Activated CD8-positive, alpha-beta memory T cell treated with anti-CD3 and anti-CD28 coated beads for 4 hours (primary cell): ENCODE measurements around the gene B4GALT6.

ENCODE experiments used
- DNase-seq, 2 donors: peaks; one replicate each; pipeline ENCODE4 v3.0.0-alpha.2; 2020; ENCODE audit warnings: low read depth in 2 of 2

Gene B4GALT6

DNA sequence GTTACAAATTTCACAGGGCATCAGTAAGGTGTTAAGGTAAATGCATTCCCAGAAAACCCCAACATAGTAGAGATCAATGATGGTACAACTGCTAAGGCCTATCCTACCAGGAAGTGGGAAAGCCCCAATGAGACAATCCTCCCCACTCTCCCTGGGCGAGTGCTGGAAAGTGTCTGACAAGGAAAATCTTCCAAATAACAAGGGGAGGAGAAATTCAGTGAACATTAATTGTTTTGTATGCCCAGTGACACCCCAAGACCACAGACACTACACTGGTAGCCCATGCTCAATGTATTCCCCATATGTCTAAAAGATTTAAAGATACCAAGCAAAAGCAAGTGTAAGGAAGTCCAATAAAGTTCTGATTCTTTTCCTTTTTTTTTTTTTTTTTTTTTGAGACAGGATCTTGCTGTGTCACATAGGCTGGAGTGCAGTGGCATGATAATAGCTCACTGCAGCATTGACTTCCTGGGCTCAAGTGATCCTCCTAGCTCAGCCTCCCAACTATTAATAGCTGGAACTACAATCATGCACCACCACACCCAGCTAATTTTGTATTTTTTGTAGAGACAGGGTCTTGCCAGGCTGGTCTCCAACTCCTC lies 24.7 kb downstream of the B4GALT6 start:
- no peak for DNase-seq

DNA sequence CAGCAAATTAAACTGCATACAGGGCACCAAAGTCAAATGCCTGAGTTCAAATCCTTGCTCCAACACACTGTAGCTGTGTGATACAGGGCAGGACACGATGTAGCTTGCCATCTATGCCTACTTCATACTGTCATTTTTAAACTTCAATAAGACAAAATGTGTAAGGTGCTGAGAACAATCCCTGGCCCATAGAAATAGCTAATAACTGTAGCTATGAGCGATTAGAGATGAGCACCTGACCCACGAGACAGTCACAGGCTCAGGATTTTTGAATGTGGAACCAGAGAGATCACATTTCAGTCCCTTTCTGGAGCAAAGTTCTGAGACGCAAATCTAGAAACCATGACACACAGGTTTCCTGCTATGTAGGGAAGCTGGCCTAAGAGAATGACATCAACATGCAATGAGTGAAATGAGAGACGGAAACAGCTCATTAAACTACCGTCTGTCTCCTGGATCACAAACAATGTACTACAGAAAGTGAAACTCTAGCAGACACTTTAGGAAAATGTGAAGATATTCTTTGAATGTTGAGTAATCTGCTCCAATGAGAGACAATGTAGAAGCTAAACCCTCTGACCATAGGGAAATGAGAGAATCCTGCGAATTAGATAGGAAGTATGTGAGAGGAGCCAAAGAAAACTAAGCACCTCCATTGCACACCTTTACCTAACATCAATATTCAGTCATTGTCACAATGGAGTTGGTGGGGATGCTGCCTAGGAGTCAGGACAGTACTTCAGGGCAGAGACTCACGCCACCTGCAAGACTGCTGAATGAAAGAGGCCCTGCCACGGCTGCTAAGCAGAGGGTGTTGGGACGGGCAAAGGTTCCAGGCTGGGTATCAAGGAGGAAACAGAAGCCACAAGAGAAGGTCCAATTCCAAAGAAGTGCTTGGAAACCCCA lies 25.5 kb downstream of the B4GALT6 start:
- DNase-seq: no peak

DNA sequence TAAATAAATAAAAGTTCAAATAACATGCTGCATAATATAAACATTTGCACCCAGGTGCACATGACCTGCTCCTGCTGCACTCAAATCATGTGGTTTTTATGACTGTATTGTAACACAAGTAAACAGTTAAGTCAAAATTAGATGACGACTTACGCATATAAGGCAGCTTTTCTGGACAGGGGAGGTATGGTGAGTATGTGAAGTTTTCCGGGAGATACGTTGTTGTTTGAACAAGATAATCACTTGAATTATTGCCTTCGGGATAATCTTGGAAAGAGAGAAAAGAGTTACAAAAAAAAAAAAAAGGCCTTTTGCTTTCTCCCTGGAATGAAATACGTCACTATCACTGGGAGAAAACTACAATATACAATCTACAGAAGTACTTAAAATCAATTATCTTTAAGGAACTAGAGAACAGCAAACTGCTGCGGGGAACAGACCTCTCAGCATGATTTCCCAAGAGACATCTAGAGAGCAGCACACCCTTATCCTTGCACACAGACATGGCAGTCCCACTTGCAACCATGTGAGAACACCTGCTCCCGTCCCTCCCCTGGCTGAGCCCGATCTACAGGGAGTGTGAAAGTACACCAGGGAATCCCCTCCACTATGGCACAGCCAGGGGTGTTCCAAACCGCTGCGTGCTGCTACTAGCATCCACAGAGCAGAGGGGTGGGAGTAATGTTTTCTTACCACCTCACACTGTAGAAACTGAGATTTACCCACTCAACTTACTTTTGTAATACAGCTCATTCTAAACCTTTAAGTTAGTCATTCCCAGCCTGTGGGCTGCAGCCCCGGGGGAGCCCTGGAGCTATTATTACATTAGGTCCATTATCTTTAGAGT lies 26.3 kb downstream of the B4GALT6 start:
- DNase-seq: no peak

DNA sequence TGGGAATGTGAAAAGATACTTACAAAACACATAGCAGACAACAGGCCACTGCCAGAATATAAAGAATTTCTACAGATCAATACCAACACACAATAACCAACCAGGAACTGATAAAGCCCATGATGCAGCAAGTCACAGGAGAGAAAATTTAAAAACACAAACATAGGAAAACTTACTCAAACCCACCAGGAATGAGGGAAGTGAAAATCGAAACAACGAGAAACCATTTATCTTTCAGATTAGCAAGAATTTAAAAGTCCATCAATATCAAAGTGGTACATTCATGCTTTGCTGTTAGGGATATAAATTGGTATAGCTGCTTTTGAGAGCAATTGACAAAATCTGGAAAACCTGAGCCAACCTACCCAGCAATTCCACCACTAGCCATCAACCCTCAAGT lies 27.6 kb downstream of the B4GALT6 start:
- DNase-seq: no peak

DNA sequence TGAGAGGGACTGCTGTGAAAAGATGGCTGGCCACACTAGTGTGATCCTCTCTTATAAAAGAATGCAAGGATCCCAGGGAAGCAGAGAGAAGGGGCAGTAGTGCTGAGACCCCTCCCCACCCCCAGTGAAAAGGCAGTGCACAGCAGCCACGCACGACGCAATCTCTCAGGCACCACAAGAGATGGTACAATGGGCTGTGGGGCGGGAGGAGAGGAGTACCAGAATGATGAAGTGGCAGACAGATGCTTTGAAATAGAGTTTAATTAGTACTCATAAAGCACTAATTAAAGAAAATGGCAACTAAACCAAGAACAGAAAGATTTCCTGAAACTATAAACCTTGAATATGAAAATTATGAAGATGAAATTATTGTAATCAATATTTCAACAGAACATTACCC lies 29.0 kb downstream of the B4GALT6 start:
- DNase-seq: no peak

DNA sequence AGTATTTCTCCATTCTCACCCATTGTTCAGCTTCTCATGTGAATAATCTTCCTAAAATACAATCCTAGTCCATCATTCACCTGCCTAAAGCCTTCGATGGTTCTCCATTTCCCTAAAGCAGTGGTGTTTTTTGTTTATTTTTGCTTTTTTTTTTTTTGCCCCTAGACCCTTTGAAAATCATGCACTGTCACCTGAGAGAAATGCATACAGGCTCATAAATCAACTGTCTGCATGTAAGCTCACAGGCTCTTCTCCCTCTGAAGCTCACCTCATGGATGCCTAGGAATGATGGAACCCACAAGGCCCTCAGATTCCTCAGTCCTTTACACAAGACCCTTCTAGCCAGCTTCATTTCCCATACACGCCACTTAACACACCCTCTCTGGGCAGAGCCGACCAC lies 31.5 kb downstream of the B4GALT6 start:
- no peak for DNase-seq

DNA sequence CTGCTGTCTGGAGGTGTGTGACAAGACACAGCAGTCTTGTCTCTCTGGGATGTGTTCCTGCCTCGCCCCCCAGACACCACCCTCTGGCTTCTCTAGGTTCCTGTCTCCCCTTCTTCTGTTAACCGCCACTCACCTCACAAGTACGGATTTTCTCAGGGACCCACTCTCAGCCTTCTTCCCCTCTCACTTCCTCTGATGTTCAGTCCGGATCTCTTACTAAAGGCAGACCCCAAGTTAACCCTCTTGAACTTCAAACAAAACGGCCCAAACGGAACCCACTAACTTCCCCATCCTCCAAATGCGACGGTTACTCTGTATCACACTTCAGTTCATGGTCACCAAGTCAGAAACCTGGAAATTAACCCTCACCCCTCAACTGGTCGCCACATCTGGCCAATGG lies 32.0 kb downstream of the B4GALT6 start:
- no peak for DNase-seq

DNA sequence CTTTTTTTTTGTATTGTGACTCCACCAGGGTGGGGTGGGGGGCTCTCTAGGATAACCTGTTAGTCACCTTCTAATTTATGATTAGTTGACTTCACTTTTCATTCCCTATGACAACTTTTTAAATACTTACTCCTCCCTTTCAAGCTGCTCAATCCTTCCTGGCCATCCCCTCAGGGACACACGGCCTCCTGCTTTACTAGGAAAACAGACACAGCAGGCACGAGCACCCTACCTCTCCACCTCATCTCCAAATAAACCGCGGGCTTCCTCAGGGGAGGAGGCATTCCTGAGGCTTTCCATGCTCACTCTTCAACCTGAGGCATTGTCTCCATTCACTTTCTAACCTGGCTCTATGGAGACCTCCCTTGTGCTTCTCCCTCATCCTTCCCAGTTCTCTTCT lies 33.0 kb downstream of the B4GALT6 start:
- no peak for DNase-seq

DNA sequence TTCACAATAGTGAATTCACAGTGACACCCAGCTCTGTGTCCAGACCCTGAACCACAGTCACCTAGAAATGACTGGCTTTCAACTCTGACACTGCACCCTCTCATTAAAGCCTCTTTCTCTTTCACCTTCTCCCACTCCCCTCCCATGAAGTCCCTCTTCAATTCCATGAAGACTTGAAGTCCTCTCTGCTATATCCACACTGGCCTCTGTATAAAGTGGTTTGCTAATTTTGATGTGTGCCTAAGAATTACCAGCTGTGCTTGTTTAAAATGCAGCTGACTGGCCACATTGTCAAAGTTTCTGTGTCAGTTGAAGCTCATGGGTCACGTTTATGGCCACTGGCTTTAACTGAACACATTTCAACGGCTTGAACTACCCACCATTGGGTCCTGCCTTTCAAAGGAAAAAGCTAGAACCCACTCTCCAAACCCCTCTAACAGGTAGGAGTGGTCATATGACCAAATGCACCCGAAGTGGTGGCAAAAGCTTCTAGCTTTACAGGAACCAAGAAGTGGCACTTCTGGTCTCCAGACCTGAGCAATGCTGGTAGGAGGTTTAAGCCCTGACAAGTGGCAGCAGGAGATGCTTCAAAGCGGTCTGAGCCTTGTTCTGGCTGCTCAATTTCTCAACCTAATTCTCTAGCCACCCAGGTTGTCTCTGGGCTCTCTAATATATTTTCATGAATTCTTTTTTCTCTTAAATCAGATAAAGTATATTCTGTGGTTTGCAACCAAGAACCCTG lies 34.2 kb downstream of the B4GALT6 start:
- DNase-seq: no peak

DNA sequence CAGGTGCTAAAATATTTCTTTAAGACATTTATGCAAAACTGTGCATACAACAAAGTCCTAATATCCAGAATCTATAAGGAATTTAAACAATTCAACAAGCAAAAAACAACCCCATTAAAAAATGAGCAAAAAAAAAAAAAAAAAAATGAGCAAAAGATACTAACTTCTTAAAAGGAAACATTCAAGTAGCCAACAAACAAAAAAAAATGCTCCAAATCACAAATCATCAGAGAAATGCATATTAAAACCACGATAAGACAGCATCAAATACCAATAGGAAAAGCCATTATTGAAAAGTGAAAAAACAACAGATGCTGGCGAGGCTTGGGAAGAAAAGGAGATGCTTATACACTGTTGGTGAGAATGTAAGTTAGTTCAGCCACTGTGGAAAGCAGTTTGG lies 34.9 kb downstream of the B4GALT6 start:
- no peak for DNase-seq

DNA sequence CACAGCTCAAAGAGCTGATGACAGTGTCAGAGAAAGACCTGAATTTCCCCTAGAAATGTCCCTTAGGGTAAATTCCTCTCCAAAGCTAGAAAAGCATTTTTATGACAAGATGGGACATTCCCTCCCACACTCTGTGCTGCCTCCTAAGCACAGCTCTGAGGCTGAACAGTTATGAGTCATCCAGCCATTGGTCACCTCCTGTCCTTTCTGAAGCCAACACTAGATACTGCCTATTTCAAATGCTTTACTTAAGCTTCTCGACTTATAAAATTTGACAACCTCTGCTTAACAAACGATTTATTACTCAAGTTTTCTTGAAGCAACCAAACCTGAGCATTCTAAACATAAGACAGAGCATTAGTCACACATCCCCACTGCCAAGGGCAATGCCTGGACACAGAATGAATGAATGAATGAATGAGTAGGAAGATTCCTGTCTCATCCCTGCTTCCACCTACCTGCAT lies 35.4 kb downstream of the B4GALT6 start:
- no peak for DNase-seq

DNA sequence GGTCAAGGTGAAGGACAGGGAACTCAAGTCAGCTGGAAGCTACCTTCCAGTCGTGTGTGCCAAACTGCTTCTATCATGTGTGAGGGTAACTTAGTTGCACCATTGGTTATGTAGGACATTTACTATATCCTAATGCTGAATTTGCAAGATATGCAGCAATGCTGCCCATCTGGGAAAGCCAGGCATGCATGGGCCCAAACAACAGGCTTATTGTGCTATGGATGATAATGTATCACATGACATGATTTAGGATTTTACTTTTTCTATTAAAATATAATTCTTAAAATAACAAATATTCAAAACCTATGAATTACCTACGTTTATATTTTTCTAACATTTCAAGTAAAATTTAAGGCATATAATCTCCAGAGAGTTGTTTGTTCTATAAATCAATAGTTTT lies 35.9 kb downstream of the B4GALT6 start:
- no peak for DNase-seq

DNA sequence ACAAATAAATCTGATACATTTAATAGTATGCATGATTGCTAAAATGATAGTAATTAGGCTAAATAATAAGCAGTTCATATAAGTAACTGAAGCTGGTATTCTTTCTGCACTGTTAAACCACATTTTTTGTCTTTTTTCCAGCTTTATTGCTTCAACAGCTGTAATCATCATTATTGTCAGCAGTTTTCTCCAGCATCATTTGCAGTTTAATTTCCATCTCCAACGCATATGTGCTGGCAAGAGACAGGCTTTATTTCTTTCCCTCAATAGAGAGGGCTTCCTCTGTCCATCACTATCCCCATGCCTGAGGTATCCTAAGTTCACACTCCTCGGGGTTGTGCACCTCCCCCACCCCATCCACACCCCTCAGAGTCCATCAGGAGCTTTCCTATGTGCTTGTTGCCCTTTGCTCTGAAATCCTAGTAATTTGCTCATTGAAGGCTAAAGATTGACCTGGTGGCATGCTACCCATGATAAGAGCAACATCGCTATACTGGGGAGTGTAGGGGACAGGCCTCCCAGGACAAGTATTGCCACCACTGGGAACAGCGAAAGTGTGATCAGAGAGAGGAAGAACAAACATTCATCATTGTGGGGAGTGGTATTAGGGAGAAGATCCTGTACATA lies 37.1 kb downstream of the B4GALT6 start:
- no peak for DNase-seq

DNA sequence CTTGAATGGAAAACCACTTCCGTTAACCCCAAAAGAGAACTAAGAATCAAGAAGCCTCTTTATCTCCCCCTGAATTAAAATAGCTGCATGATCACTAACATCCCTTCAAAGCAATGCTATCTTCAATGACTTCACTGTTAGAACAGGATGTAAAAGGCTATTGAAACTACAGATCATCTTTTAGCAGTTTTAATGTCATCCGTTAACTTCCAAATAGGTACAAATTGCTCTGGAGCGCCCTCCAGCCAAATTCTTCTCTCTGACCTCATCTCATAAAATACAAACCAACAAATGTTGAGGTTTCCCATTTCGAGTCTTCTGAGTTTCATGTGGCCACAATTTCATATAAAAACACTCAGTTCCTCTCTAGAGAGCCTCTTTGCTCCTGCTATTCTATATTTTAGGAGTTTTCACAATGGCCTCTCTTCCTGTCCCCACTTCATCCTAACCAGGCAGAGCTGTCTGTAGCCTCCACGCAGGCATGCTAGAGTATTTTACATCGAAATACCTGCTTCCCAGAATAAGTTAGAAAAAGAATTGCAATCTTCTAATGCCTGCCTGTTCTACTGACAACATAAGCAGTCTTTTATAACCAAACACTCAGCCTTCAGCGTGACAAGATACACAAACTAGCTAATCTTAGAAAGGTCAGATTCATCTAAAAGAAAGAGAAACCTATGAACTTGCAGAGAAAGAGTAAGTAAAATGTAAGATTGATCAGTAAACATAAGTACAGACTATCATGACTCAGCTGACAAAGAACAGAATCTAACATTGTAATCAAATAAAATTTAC lies 37.9 kb downstream of the B4GALT6 start:
- no peak for DNase-seq

DNA sequence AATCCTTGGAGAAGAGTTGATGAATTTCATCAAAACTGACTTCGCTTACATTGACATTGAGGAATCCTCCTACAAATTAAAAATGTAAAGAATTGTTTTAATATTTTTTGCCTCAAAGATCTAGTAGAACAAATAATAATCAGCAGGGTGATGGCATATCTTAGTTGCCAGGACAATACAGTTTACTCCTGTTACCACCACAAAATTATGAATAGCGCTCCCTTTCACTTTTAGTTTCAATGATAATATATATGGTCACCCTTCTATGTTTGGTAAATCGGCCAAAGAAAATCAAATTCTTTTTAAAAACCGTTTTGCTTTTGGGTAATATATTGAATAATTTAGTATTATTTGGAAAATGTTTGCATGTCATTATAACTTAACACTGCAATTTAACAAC lies 39.0 kb downstream of the B4GALT6 start:
- no peak for DNase-seq

DNA sequence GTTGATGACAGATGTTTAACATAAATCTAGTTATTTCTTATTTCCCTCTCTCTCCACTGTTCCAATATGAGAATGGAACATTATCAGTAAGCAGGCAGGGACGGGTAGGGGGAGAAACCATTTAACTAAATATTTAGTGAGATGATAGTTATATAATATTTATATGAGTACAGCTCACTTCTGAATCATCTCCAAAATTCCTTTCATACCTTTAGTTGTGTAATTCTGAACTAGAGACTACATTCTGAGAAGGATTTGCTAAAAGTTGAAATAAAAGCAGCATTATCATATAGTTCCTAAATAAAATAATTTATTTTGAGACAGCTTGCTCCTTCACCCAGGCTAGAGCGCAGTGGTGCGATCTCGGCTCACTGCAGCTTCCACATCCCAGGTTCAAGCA lies 41.4 kb downstream of the B4GALT6 start:
- DNase-seq: no peak

DNA sequence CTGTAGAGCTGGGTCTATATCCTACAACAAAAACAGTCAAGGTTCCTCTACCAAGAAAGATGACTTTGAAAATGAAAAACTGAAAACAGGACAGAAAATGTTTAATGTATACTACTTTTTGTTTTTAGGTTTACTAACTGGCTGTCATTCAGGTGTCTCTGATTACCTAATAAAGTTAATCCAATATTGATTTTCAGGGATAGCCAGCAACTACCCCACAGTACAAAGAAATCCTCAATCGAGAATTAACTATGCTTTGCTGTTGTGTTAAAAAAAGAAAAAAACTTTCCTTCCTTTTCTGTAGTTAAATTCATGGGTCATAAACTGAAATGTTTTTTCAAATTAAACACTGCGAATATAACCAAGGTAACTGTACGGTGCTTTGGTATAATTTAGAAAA lies 46.9 kb downstream of the B4GALT6 start:
- no peak for DNase-seq

DNA sequence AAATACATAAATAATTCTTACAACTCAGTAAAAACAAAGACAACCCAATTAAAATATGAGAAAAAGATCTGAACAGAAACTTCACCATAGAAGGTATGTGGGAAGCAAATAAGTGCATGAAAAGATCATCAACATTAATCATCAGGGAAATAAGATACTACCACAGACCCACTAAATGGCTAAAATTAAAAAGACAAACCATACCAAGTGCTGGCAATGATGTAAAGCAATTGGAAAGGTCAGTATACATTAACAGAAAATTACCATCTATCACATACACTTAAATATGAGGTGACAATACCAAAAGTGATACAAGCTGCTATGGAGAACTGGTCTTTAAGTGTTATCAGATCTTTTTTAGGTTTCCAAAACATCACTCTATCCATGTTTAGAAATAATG lies 48.0 kb downstream of the B4GALT6 start:
- no peak for DNase-seq

DNA sequence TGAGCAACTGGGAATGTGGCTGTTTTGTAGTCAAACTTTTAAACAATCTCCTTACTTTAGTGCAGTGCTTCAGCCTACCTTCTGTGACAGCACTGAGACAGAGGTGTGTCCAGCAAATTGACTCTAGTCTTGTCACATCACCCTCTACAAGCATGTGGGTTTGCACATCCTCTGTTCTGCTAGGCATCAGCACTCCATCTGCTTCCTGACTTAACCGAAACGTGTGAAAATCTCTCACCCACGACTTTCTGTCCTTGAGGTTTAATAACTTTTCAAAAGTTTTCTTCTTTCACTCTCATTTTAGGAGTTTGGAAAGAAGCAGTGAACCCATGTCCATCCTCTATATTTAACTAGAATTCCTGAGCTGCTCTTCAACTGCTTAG lies 50.1 kb downstream of the B4GALT6 start:
- no peak for DNase-seq
